ENCODE results near the gene SLC32A1.

DNA sequence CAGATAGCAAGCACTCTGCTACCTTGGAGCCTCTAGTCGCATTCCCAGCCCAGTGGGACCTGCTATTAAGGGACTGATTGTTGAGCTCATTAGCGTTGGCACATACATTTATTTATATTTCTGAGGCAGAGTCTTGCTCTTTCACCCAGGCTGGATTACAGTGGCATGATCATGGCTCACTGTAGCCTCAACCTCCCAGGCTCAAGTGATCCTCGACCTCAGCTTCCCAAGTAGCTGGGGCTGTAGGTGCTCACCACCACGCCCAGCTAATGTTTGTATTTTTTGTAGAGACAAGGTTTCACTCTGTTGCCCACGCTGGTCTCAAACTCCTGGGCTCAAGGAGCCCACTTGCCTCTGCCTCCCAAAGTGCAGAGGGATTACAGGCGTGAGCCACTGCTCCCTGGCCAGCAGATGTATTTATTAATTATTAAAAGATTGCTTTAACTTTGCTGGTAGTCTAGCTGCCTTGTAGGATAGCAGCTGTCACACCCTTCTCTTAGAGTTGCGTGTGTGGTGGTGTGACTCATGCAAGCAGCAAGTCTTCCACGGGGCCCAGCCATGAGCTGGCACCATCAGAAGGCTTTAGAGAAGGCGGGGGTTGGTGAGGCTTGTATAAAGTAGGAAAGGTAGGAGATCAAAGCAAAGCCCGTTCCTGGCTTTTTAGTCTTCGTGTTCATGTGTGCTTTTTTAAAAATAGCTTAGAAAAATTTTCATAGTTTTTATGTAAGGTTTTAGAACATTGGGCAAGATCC is 40.5 kb downstream of the SLC32A1 start:
- TF ChIP-seq MYC (IDR thresholded peaks at IDR 0.05; ENCODE audit: low read depth, low read length) (no peak), POLR2A (IDR thresholded peaks at IDR 0.05; ENCODE audit: low read depth, low read length) (no peak), MAX (IDR thresholded peaks at IDR 0.05; ENCODE audit: insufficient read depth, insufficient read length) (no peak), CTCF (IDR thresholded peaks at IDR 0.05; ENCODE audit: extremely low read depth in 1 of 2, insufficient read depth in 1 of 2, low read depth in 1 of 2, low read length in 2 of 2) (no peak), GATA2 (IDR thresholded peaks at IDR 0.05; ENCODE audit: insufficient read depth, insufficient read length, low read depth, low read length) (no peak), EZH2 (IDR thresholded peaks at IDR 0.05; ENCODE audit: borderline replicate concordance, low read depth, low read length, severe bottlenecking) (no peak), POLR2AphosphoS5 (IDR thresholded peaks at IDR 0.05; ENCODE audit: insufficient read depth, low read depth, low read length) (no peak), JUN (IDR thresholded peaks at IDR 0.05; ENCODE audit: borderline replicate concordance, insufficient read depth, insufficient read length, low read depth) (peak; percentile 25)

All from endothelial cell of umbilical vein (primary cell).